ENCODE measurements around the gene CYTH1.

CYTH1 gene

DNA sequence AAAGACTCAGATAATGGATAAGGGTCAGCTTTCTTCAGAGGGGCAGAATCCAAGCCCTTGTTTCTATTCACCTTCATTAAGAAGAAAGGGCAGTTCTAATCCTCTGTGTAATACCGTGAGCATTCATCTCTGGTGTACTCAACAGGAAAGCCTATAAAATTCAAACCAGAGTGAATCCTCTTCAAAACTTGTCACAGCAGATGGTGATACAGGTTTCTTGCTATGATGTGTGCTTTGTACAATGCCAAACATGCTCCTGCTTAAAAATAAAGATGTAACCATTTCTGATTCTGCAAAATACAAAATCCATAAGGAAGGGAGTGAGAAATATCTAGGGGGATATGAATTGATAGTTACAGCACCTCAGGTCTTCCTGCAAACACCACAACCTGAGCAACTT is 49.7 kb downstream of the CYTH1 start:
- H3K4me1 ChIP-seq (ENCODE audit: insufficient read depth, poor library complexity, severe bottlenecking), result peaks cover 31% of the 10 kb centered on the region
- H3K27me3 ChIP-seq (ENCODE audit: insufficient read depth, poor library complexity, severe bottlenecking), result no peaks in the 10 kb centered on the region
- peaks cover 5% of the 10 kb centered on the region; the same call in 1 of the 2 replicates for H3K36me3 ChIP-seq (ENCODE audit: low read depth)
- H3K9me3 ChIP-seq (ENCODE audit: severe bottlenecking), result no peaks in the 10 kb centered on the region
- TF ChIP-seq, protein P1, sequence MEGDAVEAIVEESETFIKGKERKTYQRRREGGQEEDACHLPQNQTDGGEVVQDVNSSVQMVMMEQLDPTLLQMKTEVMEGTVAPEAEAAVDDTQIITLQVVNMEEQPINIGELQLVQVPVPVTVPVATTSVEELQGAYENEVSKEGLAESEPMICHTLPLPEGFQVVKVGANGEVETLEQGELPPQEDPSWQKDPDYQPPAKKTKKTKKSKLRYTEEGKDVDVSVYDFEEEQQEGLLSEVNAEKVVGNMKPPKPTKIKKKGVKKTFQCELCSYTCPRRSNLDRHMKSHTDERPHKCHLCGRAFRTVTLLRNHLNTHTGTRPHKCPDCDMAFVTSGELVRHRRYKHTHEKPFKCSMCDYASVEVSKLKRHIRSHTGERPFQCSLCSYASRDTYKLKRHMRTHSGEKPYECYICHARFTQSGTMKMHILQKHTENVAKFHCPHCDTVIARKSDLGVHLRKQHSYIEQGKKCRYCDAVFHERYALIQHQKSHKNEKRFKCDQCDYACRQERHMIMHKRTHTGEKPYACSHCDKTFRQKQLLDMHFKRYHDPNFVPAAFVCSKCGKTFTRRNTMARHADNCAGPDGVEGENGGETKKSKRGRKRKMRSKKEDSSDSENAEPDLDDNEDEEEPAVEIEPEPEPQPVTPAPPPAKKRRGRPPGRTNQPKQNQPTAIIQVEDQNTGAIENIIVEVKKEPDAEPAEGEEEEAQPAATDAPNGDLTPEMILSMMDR (IDR thresholded peaks at IDR 0.05; ENCODE audit: poor library complexity, severe bottlenecking), result no peak
- DNase-seq (ENCODE audit: low spot score) (no peak), ATAC-seq (ENCODE audit: low read depth) (no peak)
- H3K4me3 ChIP-seq (ENCODE audit: severe bottlenecking), result no peak overlapping the region
- no peak overlapping the region for H3K27ac ChIP-seq (ENCODE audit: poor library complexity, severe bottlenecking)

- H3K4me3 ChIP-seq (ENCODE audit: severe bottlenecking), result no peak overlapping the region
- TF ChIP-seq, protein P1 (IDR thresholded peaks at IDR 0.05; ENCODE audit: poor library complexity, severe bottlenecking), result no peak
- no peaks in the 10 kb centered on the region for H3K9me3 ChIP-seq (ENCODE audit: severe bottlenecking)
- ATAC-seq (ENCODE audit: low read depth) (no peak), DNase-seq (ENCODE audit: low spot score) (no peak)
- peaks cover 27% of the 10 kb centered on the region for H3K4me1 ChIP-seq (ENCODE audit: insufficient read depth, poor library complexity, severe bottlenecking)
- H3K27ac ChIP-seq (ENCODE audit: poor library complexity, severe bottlenecking), result no peak overlapping the region
- no peaks in the 10 kb centered on the region for H3K27me3 ChIP-seq (ENCODE audit: insufficient read depth, poor library complexity, severe bottlenecking)
- H3K36me3 ChIP-seq (ENCODE audit: low read depth), result peaks cover 9% of the 10 kb centered on the region; the same call in 1 of the 2 replicates
These were observed 50.2 kb downstream of the CYTH1 start for GRCh38 chr17:78731904-78732303.

DNA sequence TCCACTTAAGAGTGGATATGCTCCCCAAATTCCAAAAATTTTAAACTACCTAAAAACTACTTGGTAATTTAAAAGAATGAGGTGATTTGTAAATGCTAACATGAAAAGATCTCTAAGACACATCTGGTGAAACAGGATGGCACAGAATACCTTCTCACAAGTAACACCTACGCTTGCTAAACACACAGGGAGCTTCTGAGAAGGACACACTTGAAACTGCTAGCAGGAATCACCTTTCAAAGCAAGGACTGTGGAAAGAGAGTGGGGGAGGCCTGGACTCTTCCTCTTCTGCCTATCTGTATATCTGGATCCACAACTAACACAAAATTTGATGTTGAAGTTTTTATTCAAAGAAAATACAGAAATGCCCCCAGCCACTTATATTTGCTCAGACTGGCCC is 52.4 kb downstream of the CYTH1 start:
- ATAC-seq (ENCODE audit: low read depth) (no peak), DNase-seq (ENCODE audit: low spot score) (no peak)
- Histone ChIP-seq H3K27me3 (ENCODE audit: insufficient read depth, poor library complexity, severe bottlenecking) (no peaks in the 10 kb centered on the region), H3K36me3 (ENCODE audit: low read depth) (peaks cover 10% of the 10 kb centered on the region; the same call in 1 of the 2 replicates), H3K4me3 (ENCODE audit: severe bottlenecking) (no peak overlapping the region), H3K4me1 (ENCODE audit: insufficient read depth, poor library complexity, severe bottlenecking) (peaks cover 22% of the 10 kb centered on the region), H3K27ac (ENCODE audit: poor library complexity, severe bottlenecking) (no peak overlapping the region), H3K9me3 (ENCODE audit: severe bottlenecking) (no peaks in the 10 kb centered on the region)
- TF ChIP-seq, protein P1 (IDR thresholded peaks at IDR 0.05; ENCODE audit: poor library complexity, severe bottlenecking), result no peak

- H3K27me3 ChIP-seq (ENCODE audit: insufficient read depth, poor library complexity, severe bottlenecking), result no peaks in the 10 kb centered on the region
- no peaks in the 10 kb centered on the region for H3K9me3 ChIP-seq (ENCODE audit: severe bottlenecking)
- DNase-seq (ENCODE audit: low spot score) (no peak), ATAC-seq (ENCODE audit: low read depth) (no peak)
- no peak overlapping the region for H3K4me3 ChIP-seq (ENCODE audit: severe bottlenecking)
- peaks cover 10% of the 10 kb centered on the region; the same call in 1 of the 2 replicates for H3K36me3 ChIP-seq (ENCODE audit: low read depth)
- TF ChIP-seq, protein P1 (IDR thresholded peaks at IDR 0.05; ENCODE audit: poor library complexity, severe bottlenecking), result no peak
- H3K4me1 ChIP-seq (ENCODE audit: insufficient read depth, poor library complexity, severe bottlenecking), result peaks cover 19% of the 10 kb centered on the region
- H3K27ac ChIP-seq (ENCODE audit: poor library complexity, severe bottlenecking), result no peak overlapping the region
These were observed 53.6 kb downstream of the CYTH1 start for GRCh38 chr17:78728495-78728894.

DNA sequence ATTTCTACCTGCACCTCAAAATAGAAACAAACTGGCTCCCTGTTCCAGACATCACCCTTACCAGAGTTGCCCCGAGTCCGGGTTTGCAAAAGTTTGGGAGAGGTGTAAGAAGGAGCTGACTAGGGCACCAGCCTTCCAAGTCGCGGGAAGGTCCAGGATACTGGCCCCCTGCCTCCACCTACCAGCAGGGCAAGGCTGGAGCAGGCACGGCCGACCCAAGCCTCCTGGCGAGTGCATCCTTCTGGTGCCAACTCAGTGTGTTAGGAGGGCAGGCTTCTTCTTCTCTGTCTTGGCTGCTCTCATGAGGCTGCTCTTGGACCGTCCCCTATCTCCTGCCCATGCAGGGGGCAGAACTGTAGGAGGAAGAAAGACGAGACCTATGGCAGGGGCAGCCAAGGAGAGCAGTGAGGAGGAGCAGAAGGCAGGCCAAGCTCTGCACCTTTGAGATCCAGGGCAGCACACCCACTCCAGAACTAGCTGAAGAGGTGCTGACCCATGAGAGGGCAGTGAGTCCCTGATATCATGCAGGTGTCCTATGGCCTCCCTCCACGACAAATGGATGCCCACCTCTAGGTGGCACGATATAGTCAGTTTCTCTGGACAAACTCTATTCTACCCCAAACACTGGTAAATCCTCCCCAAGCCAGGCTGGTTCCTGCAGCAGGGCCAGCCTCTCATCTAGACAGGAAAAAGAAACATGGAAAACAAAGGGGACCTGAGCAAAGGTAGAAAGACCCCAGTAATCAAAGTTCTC is 54.4 kb downstream of the CYTH1 start:
- Histone ChIP-seq H3K27ac (ENCODE audit: poor library complexity, severe bottlenecking) (no peak overlapping the region), H3K4me3 (ENCODE audit: severe bottlenecking) (no peak overlapping the region), H3K4me1 (ENCODE audit: insufficient read depth, poor library complexity, severe bottlenecking) (peaks cover 15% of the 10 kb centered on the region), H3K9me3 (ENCODE audit: severe bottlenecking) (no peaks in the 10 kb centered on the region), H3K36me3 (ENCODE audit: low read depth) (peaks cover 10% of the 10 kb centered on the region; the same call in 1 of the 2 replicates), H3K27me3 (ENCODE audit: insufficient read depth, poor library complexity, severe bottlenecking) (no peaks in the 10 kb centered on the region)
- ATAC-seq (ENCODE audit: low read depth) (no peak), DNase-seq (ENCODE audit: low spot score) (no peak)
- TF ChIP-seq, protein P1 (IDR thresholded peaks at IDR 0.05; ENCODE audit: poor library complexity, severe bottlenecking), result no peak

All from RWPE2 (cell line).